ENCODE results near the gene TAF4B. TPM values are rescaled to one million over a fixed set of nuclear protein-coding genes. Genes with fewer than 3 reads are reported as not detected.

Gene TAF4B
- total RNA-seq, 1 experiment from 2014 or later = 15.2 TPM

GRCh38 chr18:26325771-26326170, 99.5 kb downstream of the TAF4B start:
- no peak for ATAC-seq
- Mint-ChIP-seq H3K4me3 (no peak overlapping the region), H3K9me3 (no peaks in the 10 kb centered on the region), H3K27me3 (ENCODE audit: low read depth) (no peaks in the 10 kb centered on the region; the same call in 1 of the 2 replicates), H3K4me1 (no peaks in the 10 kb centered on the region), H3K27ac (no peak overlapping the region), H3K36me3 (peaks cover 16% of the 10 kb centered on the region)
- no peak for TF ChIP-seq KAT7 (CRISPR knock-in tag; IDR thresholded peaks at IDR 0.05; ENCODE audit: borderline replicate concordance)
- no peak for TF ChIP-seq ESRRA (CRISPR knock-in tag; IDR thresholded peaks at IDR 0.05; ENCODE audit: borderline replicate concordance)
- TF ChIP-seq ZBTB43 (CRISPR knock-in tag; IDR thresholded peaks at IDR 0.05) = no peak
- TF ChIP-seq HMGXB4 (CRISPR knock-in tag; IDR thresholded peaks at IDR 0.05) = no peak
- no peak for TF ChIP-seq FOXK1 (CRISPR knock-in tag; IDR thresholded peaks at IDR 0.05)
- TF ChIP-seq JUN (CRISPR knock-in tag; IDR thresholded peaks at IDR 0.05) = no peak
- CTCF ChIA-PET = no interaction called here
- POLR2A ChIA-PET = no interaction called here
- DNase-seq (ENCODE audit: low spot score) = no peak

GRCh38 chr18:26327062-26327461, 100.8 kb downstream of the TAF4B start:
- H3K36me3 Mint-ChIP-seq = peaks cover 13% of the 10 kb centered on the region
- ChIA-PET POLR2A (no interaction called here), CTCF (no interaction called here)
- TF ChIP-seq SP1 (CRISPR knock-in tag; conservative IDR thresholded peaks at IDR 0.05) (no peak), MYBL2 (CRISPR knock-in tag; IDR thresholded peaks at IDR 0.05) (no peak), ZNF671 (CRISPR knock-in tag; IDR thresholded peaks at IDR 0.05) (no peak), E2F1 (CRISPR knock-in tag; IDR thresholded peaks at IDR 0.05) (no peak), ARID4B (CRISPR knock-in tag; IDR thresholded peaks at IDR 0.05; ENCODE audit: borderline replicate concordance) (no peak), ELF4 (CRISPR knock-in tag; IDR thresholded peaks at IDR 0.05; ENCODE audit: low read depth) (no peak), HMGA2 (CRISPR knock-in tag; IDR thresholded peaks at IDR 0.05) (no peak), NFATC4 (CRISPR knock-in tag; IDR thresholded peaks at IDR 0.05) (no peak), TP53 (CRISPR knock-in tag; IDR thresholded peaks at IDR 0.05) (no peak), MXD4 (CRISPR knock-in tag; IDR thresholded peaks at IDR 0.05; ENCODE audit: borderline replicate concordance) (no peak)
- no peaks in the 10 kb centered on the region; the same call in 1 of the 2 replicates for H3K27me3 Mint-ChIP-seq (ENCODE audit: low read depth)
- H3K4me3 Mint-ChIP-seq = no peak overlapping the region
- no peaks in the 10 kb centered on the region for H3K9me3 Mint-ChIP-seq
- DNase-seq (ENCODE audit: low spot score) (no peak), ATAC-seq (no peak)
- no peaks in the 10 kb centered on the region for H3K4me1 Mint-ChIP-seq
- H3K27ac Mint-ChIP-seq = no peak overlapping the region

Measured in WTC11 (cell line).